ENCODE results near the gene BCAS3. TPM values are rescaled to one million over a fixed set of nuclear protein-coding genes. Genes with fewer than 3 reads are reported as not detected.

BCAS3 gene
- total RNA-seq, 1 experiment from 2014 or later = 26.3 TPM

DNA sequence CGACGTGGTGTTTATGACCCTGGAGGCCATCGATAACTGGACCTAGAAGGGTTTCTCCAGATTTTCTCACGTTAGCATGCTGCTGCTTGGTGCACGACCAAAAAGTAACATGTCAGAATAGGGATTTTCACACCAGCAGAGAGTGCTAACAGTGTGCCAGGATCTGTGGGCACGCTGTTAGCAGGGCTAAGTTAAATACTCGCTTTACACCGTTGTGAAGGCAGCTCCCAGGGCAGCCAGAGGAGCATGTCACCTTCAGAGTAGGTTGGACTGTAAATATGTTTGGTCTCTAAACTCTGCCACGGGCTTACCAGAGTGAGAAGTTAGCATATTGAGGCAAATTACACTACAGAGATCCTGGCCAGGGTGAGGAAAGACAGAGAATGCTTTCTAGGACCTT is 608.8 kb downstream of the BCAS3 start:
- peaks cover 0 to 4% of the 10 kb centered on the region in 2 experiments; a peak in 1 of 4 replicates for H3K4me1 ChIP-seq (ENCODE audit: control insufficient read depth in 1 of 2, insufficient read depth in 2 of 2, low read length in 2 of 2)
- RAD21 ChIA-PET (ENCODE audit: low non-redundant PET in 1 of 2, low total read pairs in 2 of 2, uncharacterized antibody in 2 of 2, unreplicated experiment in 2 of 2) = no interaction called here
- H3K4me3 ChIP-seq (replicated peaks in 1 of 2; ENCODE audit: low read depth in 1 of 2, low read length in 2 of 2) = no peak overlapping the region
- POLR2A ChIA-PET = no interaction called here
- no TSS peak for BruUV-seq (replicated peaks)
- TF ChIP-seq TCF7L2 (IDR thresholded peaks at IDR 0.05; ENCODE audit: borderline replicate concordance, extremely low read depth, insufficient read depth, insufficient read length) (no peak), EZH2 (IDR thresholded peaks at IDR 0.05) (no peak), POLR2A (IDR thresholded peaks at IDR 0.05; ENCODE audit: borderline replicate concordance, extremely low read depth, insufficient read depth, insufficient read length) (no peak), JUND (IDR thresholded peaks at IDR 0.05) (no peak), FOSL1 (IDR thresholded peaks at IDR 0.05; ENCODE audit: low read depth) (no peak), SP1 (IDR thresholded peaks at IDR 0.05; ENCODE audit: low read depth) (no peak), YY1 (IDR thresholded peaks at IDR 0.05; ENCODE audit: extremely low read depth, insufficient replicate concordance, low read depth, low read length) (no peak), EZH2phosphoT487 (IDR thresholded peaks at IDR 0.05; ENCODE audit: borderline replicate concordance) (no peak), EGR1 (IDR thresholded peaks at IDR 0.05; ENCODE audit: low read depth) (no peak), ELF1 (IDR thresholded peaks at IDR 0.05; ENCODE audit: borderline replicate concordance, low read depth) (no peak), CEBPB (IDR thresholded peaks at IDR 0.05; ENCODE audit: low read depth) (no peak), RAD21 (IDR thresholded peaks at IDR 0.05; ENCODE audit: low read depth) (no peak), ZNF274 (IDR thresholded peaks at IDR 0.05; ENCODE audit: low read depth, low read length) (no peak), POLR2AphosphoS5 (IDR thresholded peaks at IDR 0.05; ENCODE audit: low read depth, low read length) (no peak)
- TF ChIP-seq, protein P1, sequence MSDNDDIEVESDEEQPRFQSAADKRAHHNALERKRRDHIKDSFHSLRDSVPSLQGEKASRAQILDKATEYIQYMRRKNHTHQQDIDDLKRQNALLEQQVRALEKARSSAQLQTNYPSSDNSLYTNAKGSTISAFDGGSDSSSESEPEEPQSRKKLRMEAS (IDR thresholded peaks at IDR 0.05) = no peak
- TF ChIP-seq, protein P2, sequence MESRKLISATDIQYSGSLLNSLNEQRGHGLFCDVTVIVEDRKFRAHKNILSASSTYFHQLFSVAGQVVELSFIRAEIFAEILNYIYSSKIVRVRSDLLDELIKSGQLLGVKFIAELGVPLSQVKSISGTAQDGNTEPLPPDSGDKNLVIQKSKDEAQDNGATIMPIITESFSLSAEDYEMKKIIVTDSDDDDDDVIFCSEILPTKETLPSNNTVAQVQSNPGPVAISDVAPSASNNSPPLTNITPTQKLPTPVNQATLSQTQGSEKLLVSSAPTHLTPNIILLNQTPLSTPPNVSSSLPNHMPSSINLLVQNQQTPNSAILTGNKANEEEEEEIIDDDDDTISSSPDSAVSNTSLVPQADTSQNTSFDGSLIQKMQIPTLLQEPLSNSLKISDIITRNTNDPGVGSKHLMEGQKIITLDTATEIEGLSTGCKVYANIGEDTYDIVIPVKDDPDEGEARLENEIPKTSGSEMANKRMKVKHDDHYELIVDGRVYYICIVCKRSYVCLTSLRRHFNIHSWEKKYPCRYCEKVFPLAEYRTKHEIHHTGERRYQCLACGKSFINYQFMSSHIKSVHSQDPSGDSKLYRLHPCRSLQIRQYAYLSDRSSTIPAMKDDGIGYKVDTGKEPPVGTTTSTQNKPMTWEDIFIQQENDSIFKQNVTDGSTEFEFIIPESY (IDR thresholded peaks at IDR 0.05; ENCODE audit: extremely low read depth, insufficient replicate concordance, low read length) = no peak
- TF ChIP-seq, protein P3, sequence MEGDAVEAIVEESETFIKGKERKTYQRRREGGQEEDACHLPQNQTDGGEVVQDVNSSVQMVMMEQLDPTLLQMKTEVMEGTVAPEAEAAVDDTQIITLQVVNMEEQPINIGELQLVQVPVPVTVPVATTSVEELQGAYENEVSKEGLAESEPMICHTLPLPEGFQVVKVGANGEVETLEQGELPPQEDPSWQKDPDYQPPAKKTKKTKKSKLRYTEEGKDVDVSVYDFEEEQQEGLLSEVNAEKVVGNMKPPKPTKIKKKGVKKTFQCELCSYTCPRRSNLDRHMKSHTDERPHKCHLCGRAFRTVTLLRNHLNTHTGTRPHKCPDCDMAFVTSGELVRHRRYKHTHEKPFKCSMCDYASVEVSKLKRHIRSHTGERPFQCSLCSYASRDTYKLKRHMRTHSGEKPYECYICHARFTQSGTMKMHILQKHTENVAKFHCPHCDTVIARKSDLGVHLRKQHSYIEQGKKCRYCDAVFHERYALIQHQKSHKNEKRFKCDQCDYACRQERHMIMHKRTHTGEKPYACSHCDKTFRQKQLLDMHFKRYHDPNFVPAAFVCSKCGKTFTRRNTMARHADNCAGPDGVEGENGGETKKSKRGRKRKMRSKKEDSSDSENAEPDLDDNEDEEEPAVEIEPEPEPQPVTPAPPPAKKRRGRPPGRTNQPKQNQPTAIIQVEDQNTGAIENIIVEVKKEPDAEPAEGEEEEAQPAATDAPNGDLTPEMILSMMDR (IDR thresholded peaks at IDR 0.05 in 2 of 3, conservative IDR thresholded peaks at IDR 0.05 in 1 of 3; ENCODE audit: borderline replicate concordance in 1 of 3, insufficient read depth in 1 of 3, low read depth in 2 of 3, low read length in 2 of 3) = no peak
- no peaks in the 10 kb centered on the region for H3K27me3 ChIP-seq (ENCODE audit: insufficient read depth, low read length)
- H3K9ac ChIP-seq (ENCODE audit: low read length) = no peak overlapping the region
- H3K36me3 ChIP-seq (ENCODE audit: control insufficient read depth in 1 of 2, insufficient read depth in 2 of 2, low read length in 2 of 2) = no peaks in the 10 kb centered on the region
- no peaks in the 10 kb centered on the region for H3K9me2 ChIP-seq (ENCODE audit: insufficient read depth)
- H3K9me3 ChIP-seq (ENCODE audit: control insufficient read depth in 1 of 2, insufficient read depth in 1 of 2, low read depth in 1 of 2, low read length in 2 of 2) = no peaks in the 10 kb centered on the region
- DNase-seq (ENCODE audit: low read depth, low spot score) (no peak), ATAC-seq (no peak)
- no peaks in the 10 kb centered on the region for H4K20me1 ChIP-seq (ENCODE audit: insufficient read depth)
- H2AFZ ChIP-seq (ENCODE audit: low read depth, low read length, poor library complexity, severe bottlenecking) = no peak overlapping the region
- H3K79me2 ChIP-seq (ENCODE audit: insufficient read depth, low read length) = no peaks in the 10 kb centered on the region
- CTCF ChIA-PET = no interaction called here
- intact Hi-C loops (cut with micrococcal nuclease) = no loop called here
- H3K27ac ChIP-seq (ENCODE audit: low read depth, low read length) = no peak overlapping the region
- H3K4me2 ChIP-seq (ENCODE audit: low read length) = no peak overlapping the region

All from HCT116 (cell line).